Neural crest cell (in vitro differentiated cells): ENCODE data around the gene UCHL1. TPM values are rescaled to one million over a fixed set of nuclear protein-coding genes. Genes with fewer than 3 reads are reported as not detected.
A peak's percentile ranks its signal among the peaks of the same experiment; 100 is the strongest.

Experiments used
- DNase-seq: peaks from one replicate; pipeline ENCODE4 v3.0.0; 2021; ENCODE audit warnings: low read depth, mixed read lengths, low spot score
- H3K27ac Mint-ChIP-seq: one replicate; pipeline ENCODE4 v1.8.0; 2021; ENCODE audit warnings: mild to moderate bottlenecking, mixed read lengths; ENCODE audit not compliant: unreplicated experiment
- H3K27me3 Mint-ChIP-seq: 2 replicates; pipeline ENCODE4 v1.8.0; 2021; ENCODE audit warnings: low read depth, mild to moderate bottlenecking, mixed read lengths
- H3K36me3 Mint-ChIP-seq: 2 replicates; pipeline ENCODE4 v1.8.0; 2021; ENCODE audit warnings: low read depth, mild to moderate bottlenecking, mixed read lengths
- H3K4me1 Mint-ChIP-seq: 2 replicates; pipeline ENCODE4 v1.8.0; 2021; ENCODE audit warnings: mixed read lengths
- H3K4me3 Mint-ChIP-seq: one replicate; pipeline ENCODE4 v1.8.0; 2021; ENCODE audit warnings: mild to moderate bottlenecking, mixed read lengths
- H3K9me3 Mint-ChIP-seq: 2 replicates; pipeline ENCODE4 v1.8.0; 2021; ENCODE audit warnings: mixed read lengths
- CTCF ChIP-seq: fragments of 200-600 bp; sonication (generic); conservative IDR thresholded peaks from 2 replicates; pipeline ENCODE4 v1.5.0; 2021; ENCODE audit warnings: antibody characterized with exemption, mild to moderate bottlenecking
- total RNA-seq: library from RNA; stranded (reverse); gene quantifications from 2 replicates; pipeline ENCODE4 v1.2.1, GENCODE V29; 2021

Gene UCHL1
- total RNA-seq, 1 donor from 2014 or later, result 285 TPM

DNA sequence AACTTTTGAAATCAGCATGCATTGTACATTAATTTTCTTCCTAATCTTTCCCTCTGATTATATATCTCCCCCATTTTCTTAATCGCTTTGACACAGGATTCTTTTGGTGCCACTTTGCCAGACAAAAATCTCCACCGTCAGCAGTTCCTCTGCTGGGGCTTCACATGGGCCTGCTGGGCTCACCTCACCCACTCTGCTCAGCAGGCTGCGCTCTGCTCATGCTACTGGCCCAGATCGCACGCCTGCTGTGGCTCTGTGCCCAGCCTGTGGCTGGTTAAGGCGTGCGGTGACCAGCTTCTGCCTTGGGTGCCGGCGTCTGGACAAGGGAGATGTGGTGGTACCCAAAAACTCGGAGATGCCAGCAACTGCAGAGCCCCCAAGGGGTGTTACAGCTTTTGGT, 31.1 kb downstream of the UCHL1 start:
- H3K4me1 Mint-ChIP-seq, result peaks cover 3% of the 10 kb centered on the region
- H3K36me3 Mint-ChIP-seq, result no peaks in the 10 kb centered on the region
- TF ChIP-seq CTCF, result no peak
- no peak overlapping the region for H3K4me3 Mint-ChIP-seq
- DNase-seq, result no peak
- H3K27ac Mint-ChIP-seq, result no peak overlapping the region
- H3K27me3 Mint-ChIP-seq, result no peaks in the 10 kb centered on the region
- peaks cover 4% of the 10 kb centered on the region for H3K9me3 Mint-ChIP-seq

- Mint-ChIP-seq H3K27ac (no peak overlapping the region), H3K4me3 (no peak overlapping the region), H3K9me3 (peaks cover 6% of the 10 kb centered on the region), H3K27me3 (no peaks in the 10 kb centered on the region), H3K36me3 (no peaks in the 10 kb centered on the region), H3K4me1 (peaks cover 3% of the 10 kb centered on the region)
- no peak for DNase-seq
- TF ChIP-seq CTCF, result no peak
These were observed 31.5 kb downstream of the UCHL1 start for GRCh38 chr4:41288254-41288653.

GRCh38 chr4:41290479-41290878, 33.8 kb downstream of the UCHL1 start:
- Mint-ChIP-seq H3K9me3 (peaks cover 7% of the 10 kb centered on the region), H3K27me3 (no peaks in the 10 kb centered on the region), H3K4me3 (no peak overlapping the region), H3K36me3 (peaks cover 2% of the 10 kb centered on the region), H3K4me1 (no peaks in the 10 kb centered on the region), H3K27ac (no peak overlapping the region)
- DNase-seq, result no peak
- TF ChIP-seq CTCF, result no peak

- Mint-ChIP-seq H3K4me3 (no peak overlapping the region), H3K27me3 (no peaks in the 10 kb centered on the region), H3K36me3 (peaks cover 2% of the 10 kb centered on the region), H3K27ac (no peak overlapping the region), H3K4me1 (no peaks in the 10 kb centered on the region), H3K9me3 (peaks cover 3% of the 10 kb centered on the region)
- TF ChIP-seq CTCF, result no peak
- peak; percentile 4 for DNase-seq
These were observed 37.8 kb downstream of the UCHL1 start for GRCh38 chr4:41294445-41295062.

DNA sequence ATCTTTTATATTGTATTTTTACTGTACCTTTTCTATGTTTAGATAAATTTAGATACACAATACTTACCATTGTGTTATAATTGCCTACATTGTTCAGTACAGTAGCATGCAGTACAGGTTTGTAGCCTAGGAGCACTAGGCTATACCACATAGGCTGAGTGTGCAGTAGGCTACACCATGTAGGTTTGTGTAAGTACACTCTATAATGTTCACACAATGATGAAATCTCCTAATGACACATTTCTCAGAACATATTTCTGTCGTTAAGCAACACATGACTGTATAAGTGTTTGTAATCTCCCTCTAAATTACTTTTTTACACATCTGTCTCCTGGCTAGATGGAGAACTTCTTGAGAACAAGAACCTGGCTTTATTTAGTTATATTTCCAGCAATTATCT, 40.3 kb downstream of the UCHL1 start:
- no peaks in the 10 kb centered on the region for H3K4me1 Mint-ChIP-seq
- H3K27me3 Mint-ChIP-seq, result no peaks in the 10 kb centered on the region
- no peak for TF ChIP-seq CTCF
- peaks cover 2% of the 10 kb centered on the region for H3K36me3 Mint-ChIP-seq
- H3K9me3 Mint-ChIP-seq, result peaks cover 3% of the 10 kb centered on the region
- no peak overlapping the region for H3K27ac Mint-ChIP-seq
- H3K4me3 Mint-ChIP-seq, result no peak overlapping the region
- DNase-seq, result no peak
